Thoracic aorta (tissue), 2 donors: ENCODE data around the gene C12orf54. TPM values are rescaled to one million over a fixed set of nuclear protein-coding genes. Genes with fewer than 3 reads are reported as not detected.
"Not testable (repeated sequence)": the region's sequence is repeated elsewhere in the genome, so short reads cannot be mapped to it uniquely, and the experiment has no call there.

Experiments used
- ATAC-seq: fragments of 150-250 bp; one replicate; pipeline ENCODE4 v1.8.0; 2017; ENCODE audit warnings: low read depth; ENCODE audit not compliant: insufficient number of reproducible peaks, low FRiP score
- DNase-seq: peaks from one replicate; pipeline ENCODE4 v3.0.0-alpha.2; 2020; ENCODE audit warnings: low spot score
- H3K27ac ChIP-seq, 2 donors: fragments of 200-600 bp; sonication (generic); 1 replicate in 1 of 2; 2 replicates in 1 of 2; pipeline ENCODE4 v1.5.1; 2016; ENCODE audit warnings: mild to moderate bottlenecking in 2 of 2, moderate library complexity in 2 of 2
- H3K27me3 ChIP-seq: fragments of 200-600 bp; sonication (generic); replicated peaks from 2 replicates; pipeline ENCODE4 v1.6.0; 2016; ENCODE audit warnings: mild to moderate bottlenecking; ENCODE audit not compliant: insufficient read depth
- H3K36me3 ChIP-seq: fragments of 200-600 bp; sonication (generic); one replicate; pipeline ENCODE4 v1.5.1; 2016
- H3K4me1 ChIP-seq, 2 donors: fragments of 200-600 bp; sonication (generic); 1 replicate in 1 of 2; 2 replicates in 1 of 2; pipeline versions ENCODE4 v1.5.1 to v1.6.0; 2016; ENCODE audit warnings: low read depth in 2 of 2, mild to moderate bottlenecking in 1 of 2; ENCODE audit not compliant: control insufficient read depth in 1 of 2
- H3K4me3 ChIP-seq: fragments of 200-600 bp; sonication (generic); 2 replicates; pipeline ENCODE4 v1.5.1; 2016; ENCODE audit warnings: mild to moderate bottlenecking
- H3K9me3 ChIP-seq: fragments of 200-600 bp; sonication (generic); 2 replicates; pipeline ENCODE4 v1.5.1; 2016
- total RNA-seq, 2 donors: library from RNA; depleted of rRNA; stranded (reverse); fragments of >200 nt; gene quantifications; one replicate each; pipeline versions ENCODE4 v1.1.0 to v1.2.3, GENCODE V29; 2016
- TF ChIP-seq, protein P1 (sequence below): fragments of 200-600 bp; sonication (generic); IDR thresholded peaks from one replicate; pipeline ENCODE4 v1.5.1; 2019; ENCODE audit warnings: antibody characterized with exemption

The C12orf54 gene
- total RNA-seq, 2 donors from 2014 or later = not detected

GRCh38 chr12:48446161-48446776, 36.0 kb upstream of the C12orf54 start:
- Histone ChIP-seq H3K27ac (no peak overlapping the region), H3K36me3 (no peaks in the 10 kb centered on the region), H3K4me1 (no peaks in the 10 kb centered on the region), H3K4me3 (no peak overlapping the region), H3K9me3 (no peaks in the 10 kb centered on the region), H3K27me3 (no peaks in the 10 kb centered on the region)
- ATAC-seq (no peak), DNase-seq (no peak)
- TF ChIP-seq, protein P1, sequence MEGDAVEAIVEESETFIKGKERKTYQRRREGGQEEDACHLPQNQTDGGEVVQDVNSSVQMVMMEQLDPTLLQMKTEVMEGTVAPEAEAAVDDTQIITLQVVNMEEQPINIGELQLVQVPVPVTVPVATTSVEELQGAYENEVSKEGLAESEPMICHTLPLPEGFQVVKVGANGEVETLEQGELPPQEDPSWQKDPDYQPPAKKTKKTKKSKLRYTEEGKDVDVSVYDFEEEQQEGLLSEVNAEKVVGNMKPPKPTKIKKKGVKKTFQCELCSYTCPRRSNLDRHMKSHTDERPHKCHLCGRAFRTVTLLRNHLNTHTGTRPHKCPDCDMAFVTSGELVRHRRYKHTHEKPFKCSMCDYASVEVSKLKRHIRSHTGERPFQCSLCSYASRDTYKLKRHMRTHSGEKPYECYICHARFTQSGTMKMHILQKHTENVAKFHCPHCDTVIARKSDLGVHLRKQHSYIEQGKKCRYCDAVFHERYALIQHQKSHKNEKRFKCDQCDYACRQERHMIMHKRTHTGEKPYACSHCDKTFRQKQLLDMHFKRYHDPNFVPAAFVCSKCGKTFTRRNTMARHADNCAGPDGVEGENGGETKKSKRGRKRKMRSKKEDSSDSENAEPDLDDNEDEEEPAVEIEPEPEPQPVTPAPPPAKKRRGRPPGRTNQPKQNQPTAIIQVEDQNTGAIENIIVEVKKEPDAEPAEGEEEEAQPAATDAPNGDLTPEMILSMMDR = no peak

- no peak overlapping the region for H3K4me3 ChIP-seq
- no peak overlapping the region for H3K27ac ChIP-seq
- H3K4me1 ChIP-seq = no peaks in the 10 kb centered on the region
- no peak for ATAC-seq
- H3K27me3 ChIP-seq = no peaks in the 10 kb centered on the region
- no peak for DNase-seq
- H3K36me3 ChIP-seq = no peaks in the 10 kb centered on the region
- no peaks in the 10 kb centered on the region for H3K9me3 ChIP-seq
- TF ChIP-seq, protein P1 = no peak
Observed at GRCh38 chr12:48447755-48448154, 34.5 kb upstream of the C12orf54 start.

- Histone ChIP-seq H3K27me3 (no peaks in the 10 kb centered on the region), H3K9me3 (no peaks in the 10 kb centered on the region), H3K36me3 (no peaks in the 10 kb centered on the region), H3K4me3 (no peak overlapping the region), H3K27ac (no peak overlapping the region), H3K4me1 (no peaks in the 10 kb centered on the region)
- no peak for ATAC-seq
- TF ChIP-seq, protein P1 = no peak
- DNase-seq = no peak
Observed at GRCh38 chr12:48451372-48451771, 30.9 kb upstream of the C12orf54 start.

DNA sequence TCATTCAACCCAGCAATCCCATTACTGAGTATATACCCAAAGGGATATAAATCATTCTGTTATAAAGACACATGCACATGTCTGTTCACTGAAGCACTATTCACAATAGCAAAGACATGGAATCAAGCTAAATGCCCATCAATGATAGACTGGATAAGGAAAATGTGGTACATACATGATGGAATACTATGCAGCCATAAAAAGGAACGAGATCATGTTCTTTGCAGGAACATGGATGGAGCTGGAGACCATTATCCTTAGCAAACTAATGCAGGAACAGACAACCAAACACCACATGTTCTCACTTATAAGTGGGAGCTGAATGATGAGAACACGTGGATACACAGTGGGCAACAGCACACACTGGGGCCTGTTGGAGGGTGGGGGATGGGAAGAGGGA, 29.3 kb upstream of the C12orf54 start:
- H3K9me3 ChIP-seq, H3K27ac ChIP-seq, DNase-seq, H3K4me1 ChIP-seq, H3K27me3 ChIP-seq, H3K4me3 ChIP-seq, ATAC-seq, H3K36me3 ChIP-seq: not testable (repeated sequence)

DNA sequence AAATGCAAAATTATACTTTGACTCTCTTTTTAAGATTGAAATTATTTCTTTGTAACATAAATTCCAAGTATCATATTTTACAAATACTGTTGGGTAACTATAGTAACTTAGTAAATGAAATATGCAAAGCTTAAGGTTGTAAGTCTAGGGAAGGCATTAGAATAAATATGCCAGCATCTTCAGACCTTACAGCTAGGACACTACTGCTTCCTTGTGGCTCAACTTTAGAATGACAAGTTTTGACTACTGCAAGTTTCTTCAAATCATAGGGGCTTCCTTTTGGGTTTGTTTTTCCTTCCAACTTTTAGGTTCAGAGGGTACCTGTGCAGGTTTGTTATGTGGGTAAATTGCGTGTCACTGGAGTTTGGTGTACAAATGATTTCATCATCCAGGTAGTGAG, 27.6 kb upstream of the C12orf54 start:
- DNase-seq (no peak), ATAC-seq (no peak)
- Histone ChIP-seq H3K36me3 (no peaks in the 10 kb centered on the region), H3K27ac (no peak overlapping the region), H3K4me3 (no peak overlapping the region), H3K9me3 (no peaks in the 10 kb centered on the region), H3K4me1 (no peaks in the 10 kb centered on the region), H3K27me3 (no peaks in the 10 kb centered on the region)
- TF ChIP-seq, protein P1 = peak; percentile 44

GRCh38 chr12:48455116-48455515, 27.2 kb upstream of the C12orf54 start:
- H3K4me3 ChIP-seq = no peak overlapping the region
- no peaks in the 10 kb centered on the region for H3K9me3 ChIP-seq
- TF ChIP-seq, protein P1 = no peak
- no peak overlapping the region for H3K27ac ChIP-seq
- H3K27me3 ChIP-seq = no peaks in the 10 kb centered on the region
- no peaks in the 10 kb centered on the region for H3K4me1 ChIP-seq
- H3K36me3 ChIP-seq = no peaks in the 10 kb centered on the region
- ATAC-seq (no peak), DNase-seq (no peak)
